H9 (cell line): Measurements from ENCODE around the gene PPP1R16B. TPM values are rescaled to one million over a fixed set of nuclear protein-coding genes. Genes with fewer than 3 reads are reported as not detected.

Source experiments
- DNase-seq: peaks from one replicate; pipeline ENCODE4 v3.0.0-alpha.2; 2017
- H2AFZ ChIP-seq: one replicate; pipeline ENCODE4 v1.6.1; 2013; ENCODE audit warnings: mild to moderate bottlenecking, low read length, control low read depth, moderate library complexity
- H2AK5ac ChIP-seq: 2 replicates; pipeline ENCODE4 v1.6.1; 2013; ENCODE audit warnings: low read length, control low read depth, mixed read lengths; ENCODE audit not compliant: insufficient read length
- H2BK120ac ChIP-seq: one replicate; pipeline ENCODE4 v1.6.1; 2013; ENCODE audit warnings: low read depth, mild to moderate bottlenecking, low read length, control low read depth, inconsistent platforms; ENCODE audit not compliant: poor library complexity, severe bottlenecking
- H2BK12ac ChIP-seq: 2 replicates; pipeline ENCODE4 v1.6.1; 2013; ENCODE audit warnings: low read length, control low read depth, mixed read lengths, low read depth; ENCODE audit not compliant: insufficient read length
- H2BK15ac ChIP-seq: 2 replicates; pipeline ENCODE4 v1.6.1; 2013; ENCODE audit warnings: low read depth, low read length, control low read depth
- H2BK20ac ChIP-seq: one replicate; pipeline ENCODE4 v1.6.1; 2013; ENCODE audit warnings: low read depth, mild to moderate bottlenecking, low read length, control low read depth, inconsistent platforms; ENCODE audit not compliant: poor library complexity, severe bottlenecking
- H2BK5ac ChIP-seq: 2 replicates; pipeline ENCODE4 v1.6.1; 2013; ENCODE audit warnings: low read length, control low read depth, mixed read lengths; ENCODE audit not compliant: insufficient read length
- H3K14ac ChIP-seq: 2 replicates; pipeline ENCODE4 v1.6.1; 2013; ENCODE audit warnings: low read length, control low read depth; ENCODE audit not compliant: insufficient read depth
- H3K18ac ChIP-seq: 2 replicates; pipeline ENCODE4 v1.6.1; 2013; ENCODE audit warnings: low read depth, mild to moderate bottlenecking, mixed read lengths, low read length, control low read depth; ENCODE audit not compliant: insufficient read length
- H3K23ac ChIP-seq: 2 replicates; pipeline ENCODE4 v1.6.1; 2013; ENCODE audit warnings: low read length, control low read depth, mixed read lengths, low read depth; ENCODE audit not compliant: insufficient read length
- H3K23me2 ChIP-seq: 2 replicates; pipeline ENCODE4 v1.6.1; 2013; ENCODE audit warnings: low read depth, mild to moderate bottlenecking, mixed read lengths, low read length, control low read depth; ENCODE audit not compliant: insufficient read length, poor library complexity, severe bottlenecking
- H3K27ac ChIP-seq: 2 replicates; pipeline ENCODE4 v1.5.1; 2013; ENCODE audit warnings: low read length, control low read depth, mixed read lengths, low read depth; ENCODE audit not compliant: insufficient read length
- H3K27me3 ChIP-seq: 2 replicates; pipeline ENCODE4 v1.6.1; 2013; ENCODE audit warnings: low read length, control low read depth, inconsistent platforms; ENCODE audit not compliant: insufficient read depth
- H3K4ac ChIP-seq: 2 replicates; pipeline ENCODE4 v1.6.1; 2013; ENCODE audit warnings: low read depth, mild to moderate bottlenecking, control low read depth, inconsistent platforms, low read length, moderate library complexity
- H3K4me1 ChIP-seq: 2 replicates; pipeline ENCODE4 v1.6.1; 2013; ENCODE audit warnings: low read length, control low read depth, inconsistent platforms; ENCODE audit not compliant: insufficient read depth
- H3K4me2 ChIP-seq: 2 replicates; pipeline ENCODE4 v1.6.1; 2013; ENCODE audit warnings: low read length, control low read depth, mixed read lengths; ENCODE audit not compliant: insufficient read length, insufficient read depth
- H3K56ac ChIP-seq: 2 replicates; pipeline ENCODE4 v1.6.1; 2013; ENCODE audit warnings: low read depth, mild to moderate bottlenecking, mixed read lengths, low read length, control low read depth; ENCODE audit not compliant: insufficient read length
- H3K79me1 ChIP-seq: 2 replicates; pipeline ENCODE4 v1.6.1; 2013; ENCODE audit warnings: low read depth, mild to moderate bottlenecking, moderate library complexity, low read length, control low read depth, inconsistent platforms; ENCODE audit not compliant: insufficient read depth, poor library complexity, severe bottlenecking
- H3K79me2 ChIP-seq: 2 replicates; pipeline ENCODE4 v1.6.1; 2013; ENCODE audit warnings: low read length, control low read depth, inconsistent platforms; ENCODE audit not compliant: insufficient read depth
- H3K9ac ChIP-seq: 2 replicates; pipeline ENCODE4 v1.6.1; 2013; ENCODE audit warnings: low read length, control low read depth, mixed read lengths; ENCODE audit not compliant: insufficient read length; ENCODE audit errors: extremely low read depth
- H3K9me3 ChIP-seq: one replicate; pipeline ENCODE4 v1.6.1; 2013; ENCODE audit warnings: low read depth, low read length, inconsistent platforms; ENCODE audit not compliant: control insufficient read depth
- H3T11ph ChIP-seq: one replicate; pipeline ENCODE4 v1.6.1; 2013; ENCODE audit warnings: mild to moderate bottlenecking, low read length, control low read depth, inconsistent platforms
- H4K20me1 ChIP-seq: one replicate; pipeline ENCODE4 v1.6.1; 2013; ENCODE audit not compliant: control insufficient read depth, insufficient read length, insufficient read depth
- H4K5ac ChIP-seq: 2 replicates; pipeline ENCODE4 v1.6.1; 2013; ENCODE audit warnings: low read depth, mild to moderate bottlenecking, mixed read lengths, low read length, control low read depth; ENCODE audit not compliant: insufficient read length
- H4K8ac ChIP-seq: replicated peaks from 2 replicates; pipeline ENCODE4 v1.6.1; 2013; ENCODE audit warnings: low read length, control low read depth, mixed read lengths, low read depth; ENCODE audit not compliant: insufficient read length
- H4K91ac ChIP-seq: 2 replicates; pipeline ENCODE4 v1.6.1; 2013; ENCODE audit warnings: low read depth, mild to moderate bottlenecking, moderate library complexity, mixed read lengths, low read length, control low read depth; ENCODE audit not compliant: insufficient read length
- H3K27ac Mint-ChIP-seq, 3 experiments: 2 replicates in 2 of 3; 3 replicates in 1 of 3; pipeline ENCODE4 v1.8.0; 2020 to 2021; ENCODE audit warnings: mixed read lengths in 3 of 3, mild to moderate bottlenecking in 1 of 3, moderate library complexity in 1 of 3
- H3K27me3 Mint-ChIP-seq: 2 replicates; pipeline ENCODE4 v1.8.0; 2021; ENCODE audit warnings: low read depth, mild to moderate bottlenecking, moderate library complexity, mixed read lengths
- H3K36me3 Mint-ChIP-seq, 3 experiments: 2 replicates in 2 of 3; 3 replicates in 1 of 3; pipeline ENCODE4 v1.8.0; 2020 to 2021; ENCODE audit warnings: low read depth in 3 of 3, mixed read lengths in 3 of 3; ENCODE audit not compliant: insufficient read depth in 1 of 3
- H3K4me1 Mint-ChIP-seq, 2 experiments: 2 replicates each; pipeline ENCODE4 v1.8.0; 2020; ENCODE audit warnings: mixed read lengths in 2 of 2
- H3K4me3 Mint-ChIP-seq, 2 experiments: 2 replicates in 1 of 2; 3 replicates in 1 of 2; pipeline ENCODE4 v1.8.0; 2020 to 2021; ENCODE audit warnings: mild to moderate bottlenecking in 2 of 2, mixed read lengths in 2 of 2, moderate library complexity in 1 of 2
- H3K9me3 Mint-ChIP-seq, 2 experiments: 2 replicates in 1 of 2; 3 replicates in 1 of 2; pipeline ENCODE4 v1.8.0; 2020; ENCODE audit warnings: mild to moderate bottlenecking in 2 of 2, mixed read lengths in 2 of 2, moderate library complexity in 1 of 2
- WGBS: extraction: QIAGEN DNeasy Blood & Tissue Kit; methylation state at CpG from one replicate; pipeline ENCODE4 v1.1.7; 2013; ENCODE audit warnings: missing lambda C conversion rate, low lambda C conversion rate, mixed read lengths; ENCODE audit not compliant: insufficient read length; ENCODE audit errors: extremely low coverage; 5-methylcytosine and 5-hydroxymethylcytosine counted together
- total RNA-seq: library from RNA; stranded (reverse); gene quantifications from 2 replicates; pipeline ENCODE4 v1.2.1, GENCODE V29; 2021
- TF ChIP-seq, protein P1 (sequence below): fragments of 200-600 bp; sonication (generic); conservative IDR thresholded peaks from 3 replicates; pipeline ENCODE4 v1.8.0; 2021; ENCODE audit warnings: antibody characterized with exemption, mild to moderate bottlenecking

Gene PPP1R16B
- total RNA-seq, 1 experiment from 2014 or later = 8.2 TPM

DNA sequence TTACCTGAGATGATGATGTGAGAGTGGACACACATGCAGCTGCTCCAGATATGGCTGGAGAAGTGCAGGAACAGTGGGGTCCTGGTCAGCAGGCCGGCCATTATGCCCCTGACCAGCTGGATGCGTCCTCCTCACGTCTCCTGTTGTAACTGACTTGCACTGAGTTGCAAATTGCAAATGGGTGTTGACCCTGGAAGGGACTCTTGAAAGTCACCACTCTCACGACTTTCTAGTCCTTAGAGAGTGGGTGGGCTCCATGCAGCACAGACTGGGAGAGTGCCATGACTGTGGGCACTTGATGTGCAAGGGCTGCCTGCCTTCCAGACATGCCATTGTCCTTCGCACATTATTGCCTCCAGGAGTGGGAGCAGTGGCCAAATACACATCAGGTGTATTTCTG is 131.5 kb downstream of the PPP1R16B start:
- H3K36me3 Mint-ChIP-seq = peaks cover 22 to 57% (median 48%) of the 10 kb centered on the region in 3 experiments; a peak in 6 of 7 replicates
- no peak overlapping the region for H3K9ac ChIP-seq
- no peak overlapping the region for H3K4me3 Mint-ChIP-seq
- H3K23ac ChIP-seq = no peak overlapping the region
- no peaks in the 10 kb centered on the region for H3K27me3 ChIP-seq
- H3K18ac ChIP-seq = no peak overlapping the region
- no peaks in the 10 kb centered on the region for H4K20me1 ChIP-seq
- no peak overlapping the region for H2AFZ ChIP-seq
- no peak overlapping the region for H2BK12ac ChIP-seq
- no peak overlapping the region for H3K27ac ChIP-seq
- H3T11ph ChIP-seq = no peak overlapping the region
- no peaks in the 10 kb centered on the region for H3K23me2 ChIP-seq
- H2AK5ac ChIP-seq = no peak overlapping the region
- no peaks in the 10 kb centered on the region for H3K27me3 Mint-ChIP-seq
- H3K9me3 Mint-ChIP-seq = no peaks in the 10 kb centered on the region
- no peak overlapping the region for H2BK20ac ChIP-seq
- WGBS = no CpG with 5 or more reads among the region's 5 CpGs
- H3K4me2 ChIP-seq = no peak overlapping the region
- no peak overlapping the region; the same call in 1 of the 2 replicates for H3K14ac ChIP-seq
- no peak overlapping the region for H4K5ac ChIP-seq
- peak overlapping the region in 1 of 3 experiments; percentile 26; a peak in 1 of 7 replicates for H3K27ac Mint-ChIP-seq
- no peak overlapping the region for H4K91ac ChIP-seq
- H2BK5ac ChIP-seq = no peak overlapping the region
- H3K4me1 ChIP-seq = peaks cover 3% of the 10 kb centered on the region; the same call in 1 of the 2 replicates
- H3K56ac ChIP-seq = no peak overlapping the region
- peaks cover 12% of the 10 kb centered on the region for H3K79me1 ChIP-seq
- H3K79me2 ChIP-seq = peaks cover 42% of the 10 kb centered on the region; the same call in 1 of the 2 replicates
- H4K8ac ChIP-seq = no peak overlapping the region
- H2BK15ac ChIP-seq = no peak overlapping the region
- H3K4me1 Mint-ChIP-seq = peaks cover 24 to 30% of the 10 kb centered on the region in 2 experiments
- H3K4ac ChIP-seq = no peak overlapping the region
- H2BK120ac ChIP-seq = no peak overlapping the region
- H3K9me3 ChIP-seq = no peaks in the 10 kb centered on the region
- DNase-seq = no peak
- TF ChIP-seq, protein P1, sequence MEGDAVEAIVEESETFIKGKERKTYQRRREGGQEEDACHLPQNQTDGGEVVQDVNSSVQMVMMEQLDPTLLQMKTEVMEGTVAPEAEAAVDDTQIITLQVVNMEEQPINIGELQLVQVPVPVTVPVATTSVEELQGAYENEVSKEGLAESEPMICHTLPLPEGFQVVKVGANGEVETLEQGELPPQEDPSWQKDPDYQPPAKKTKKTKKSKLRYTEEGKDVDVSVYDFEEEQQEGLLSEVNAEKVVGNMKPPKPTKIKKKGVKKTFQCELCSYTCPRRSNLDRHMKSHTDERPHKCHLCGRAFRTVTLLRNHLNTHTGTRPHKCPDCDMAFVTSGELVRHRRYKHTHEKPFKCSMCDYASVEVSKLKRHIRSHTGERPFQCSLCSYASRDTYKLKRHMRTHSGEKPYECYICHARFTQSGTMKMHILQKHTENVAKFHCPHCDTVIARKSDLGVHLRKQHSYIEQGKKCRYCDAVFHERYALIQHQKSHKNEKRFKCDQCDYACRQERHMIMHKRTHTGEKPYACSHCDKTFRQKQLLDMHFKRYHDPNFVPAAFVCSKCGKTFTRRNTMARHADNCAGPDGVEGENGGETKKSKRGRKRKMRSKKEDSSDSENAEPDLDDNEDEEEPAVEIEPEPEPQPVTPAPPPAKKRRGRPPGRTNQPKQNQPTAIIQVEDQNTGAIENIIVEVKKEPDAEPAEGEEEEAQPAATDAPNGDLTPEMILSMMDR = no peak
